Skeletal muscle satellite cell (primary cell): ENCODE results near the gene AGR3.
A peak's percentile ranks its signal among the peaks of the same experiment; 100 is the strongest.

Experiments
- H3K27me3 ChIP-seq: 2 replicates; pipeline ENCODE4 v1.7.0; 2013; ENCODE audit warnings: low read length; ENCODE audit not compliant: control insufficient read depth, insufficient read depth
- H3K36me3 ChIP-seq: 2 replicates; pipeline ENCODE4 v1.7.0; 2013; ENCODE audit warnings: mild to moderate bottlenecking, control low read depth, low read length; ENCODE audit not compliant: insufficient read depth
- H3K4me1 ChIP-seq: 2 replicates; pipeline ENCODE4 v1.7.0; 2013; ENCODE audit warnings: low read length; ENCODE audit not compliant: control insufficient read depth, insufficient read depth
- H3K4me2 ChIP-seq: 2 replicates; pipeline ENCODE4 v1.7.0; 2013; ENCODE audit warnings: mild to moderate bottlenecking, low read length
- H3K4me3 ChIP-seq: 2 replicates; pipeline ENCODE4 v1.7.0; 2013; ENCODE audit warnings: low read length
- H3K9ac ChIP-seq: 2 replicates; pipeline ENCODE4 v1.7.0; 2013; ENCODE audit warnings: mild to moderate bottlenecking, low read depth, low read length, moderate library complexity
- H3K9me3 ChIP-seq: replicated peaks from 2 replicates; pipeline ENCODE4 v1.7.0; 2013; ENCODE audit warnings: mild to moderate bottlenecking, control low read depth, low read length

Gene AGR3

GRCh38 chr7:16849296-16850148 lies 32.3 kb downstream of the AGR3 start:
- Histone ChIP-seq H3K27me3 (no peaks in the 10 kb centered on the region), H3K36me3 (no peaks in the 10 kb centered on the region), H3K4me3 (no peak overlapping the region), H3K9me3 (no peaks in the 10 kb centered on the region), H3K9ac (no peak overlapping the region), H3K4me2 (no peak overlapping the region), H3K4me1 (peaks cover 10% of the 10 kb centered on the region)

GRCh38 chr7:16847381-16847860 lies 34.4 kb downstream of the AGR3 start:
- no peaks in the 10 kb centered on the region for H3K27me3 ChIP-seq
- H3K4me2 ChIP-seq, result peak overlapping the region; percentile 23
- H3K4me3 ChIP-seq, result no peak overlapping the region
- H3K4me1 ChIP-seq, result peaks cover 10% of the 10 kb centered on the region
- H3K36me3 ChIP-seq, result no peaks in the 10 kb centered on the region
- H3K9me3 ChIP-seq, result no peaks in the 10 kb centered on the region
- H3K9ac ChIP-seq, result no peak overlapping the region

- H3K9ac ChIP-seq, result no peak overlapping the region
- no peaks in the 10 kb centered on the region for H3K27me3 ChIP-seq
- H3K36me3 ChIP-seq, result no peaks in the 10 kb centered on the region
- H3K4me1 ChIP-seq, result peaks cover 10% of the 10 kb centered on the region
- no peaks in the 10 kb centered on the region for H3K9me3 ChIP-seq
- H3K4me2 ChIP-seq, result peak overlapping the region; percentile 23
- no peak overlapping the region for H3K4me3 ChIP-seq
These were observed 35.1 kb downstream of the AGR3 start for GRCh38 chr7:16846601-16847165.

- Histone ChIP-seq H3K9me3 (no peaks in the 10 kb centered on the region), H3K9ac (no peak overlapping the region), H3K4me3 (no peak overlapping the region), H3K27me3 (no peaks in the 10 kb centered on the region), H3K4me1 (peaks cover 10% of the 10 kb centered on the region), H3K36me3 (no peaks in the 10 kb centered on the region), H3K4me2 (no peak overlapping the region)
These were observed 36.0 kb downstream of the AGR3 start for GRCh38 chr7:16845746-16846145.

GRCh38 chr7:16841681-16842080 lies 40.1 kb downstream of the AGR3 start:
- H3K4me3 ChIP-seq, result no peak overlapping the region
- H3K4me1 ChIP-seq, result peaks cover 4% of the 10 kb centered on the region
- no peaks in the 10 kb centered on the region for H3K9me3 ChIP-seq
- no peak overlapping the region for H3K9ac ChIP-seq
- H3K27me3 ChIP-seq, result no peaks in the 10 kb centered on the region
- H3K4me2 ChIP-seq, result no peak overlapping the region
- H3K36me3 ChIP-seq, result no peaks in the 10 kb centered on the region

GRCh38 chr7:16840094-16840493 lies 41.7 kb downstream of the AGR3 start:
- Histone ChIP-seq H3K9ac (no peak overlapping the region), H3K27me3 (no peaks in the 10 kb centered on the region), H3K4me1 (peaks cover 4% of the 10 kb centered on the region), H3K9me3 (no peaks in the 10 kb centered on the region), H3K36me3 (no peaks in the 10 kb centered on the region), H3K4me2 (no peak overlapping the region), H3K4me3 (no peak overlapping the region)

- H3K36me3 ChIP-seq, result no peaks in the 10 kb centered on the region
- H3K9ac ChIP-seq, result no peak overlapping the region
- H3K4me1 ChIP-seq, result peaks cover 4% of the 10 kb centered on the region
- H3K27me3 ChIP-seq, result no peaks in the 10 kb centered on the region
- no peak overlapping the region for H3K4me3 ChIP-seq
- no peak overlapping the region for H3K4me2 ChIP-seq
- no peaks in the 10 kb centered on the region for H3K9me3 ChIP-seq
These were observed 42.1 kb downstream of the AGR3 start for GRCh38 chr7:16839646-16840045.

GRCh38 chr7:16838891-16839290 lies 42.9 kb downstream of the AGR3 start:
- peaks cover 4% of the 10 kb centered on the region for H3K4me1 ChIP-seq
- no peaks in the 10 kb centered on the region for H3K9me3 ChIP-seq
- no peaks in the 10 kb centered on the region for H3K36me3 ChIP-seq
- no peak overlapping the region for H3K9ac ChIP-seq
- no peak overlapping the region for H3K4me2 ChIP-seq
- no peaks in the 10 kb centered on the region for H3K27me3 ChIP-seq
- no peak overlapping the region for H3K4me3 ChIP-seq

GRCh38 chr7:16838386-16838785 lies 43.4 kb downstream of the AGR3 start:
- no peaks in the 10 kb centered on the region for H3K9me3 ChIP-seq
- H3K4me3 ChIP-seq, result no peak overlapping the region
- peaks cover 4% of the 10 kb centered on the region for H3K4me1 ChIP-seq
- H3K36me3 ChIP-seq, result no peaks in the 10 kb centered on the region
- H3K27me3 ChIP-seq, result no peaks in the 10 kb centered on the region
- H3K4me2 ChIP-seq, result no peak overlapping the region
- H3K9ac ChIP-seq, result no peak overlapping the region

GRCh38 chr7:16836481-16836880 lies 45.3 kb downstream of the AGR3 start:
- no peaks in the 10 kb centered on the region for H3K36me3 ChIP-seq
- no peaks in the 10 kb centered on the region for H3K27me3 ChIP-seq
- H3K9ac ChIP-seq, result no peak overlapping the region
- H3K4me1 ChIP-seq, result peaks cover 4% of the 10 kb centered on the region
- no peaks in the 10 kb centered on the region for H3K9me3 ChIP-seq
- H3K4me3 ChIP-seq, result no peak overlapping the region
- no peak overlapping the region for H3K4me2 ChIP-seq

- Histone ChIP-seq H3K9ac (no peak overlapping the region), H3K27me3 (no peaks in the 10 kb centered on the region), H3K9me3 (no peaks in the 10 kb centered on the region), H3K4me3 (no peak overlapping the region), H3K4me2 (no peak overlapping the region), H3K36me3 (no peaks in the 10 kb centered on the region), H3K4me1 (no peaks in the 10 kb centered on the region)
These were observed 48.4 kb downstream of the AGR3 start for GRCh38 chr7:16833373-16833772.

GRCh38 chr7:16826060-16826459 lies 55.7 kb downstream of the AGR3 start:
- no peaks in the 10 kb centered on the region for H3K9me3 ChIP-seq
- H3K4me2 ChIP-seq, result no peak overlapping the region
- no peaks in the 10 kb centered on the region for H3K36me3 ChIP-seq
- no peak overlapping the region for H3K9ac ChIP-seq
- no peak overlapping the region for H3K4me3 ChIP-seq
- H3K4me1 ChIP-seq, result no peaks in the 10 kb centered on the region
- H3K27me3 ChIP-seq, result no peaks in the 10 kb centered on the region
